ENCODE data around the gene ZNF330.

DNA sequence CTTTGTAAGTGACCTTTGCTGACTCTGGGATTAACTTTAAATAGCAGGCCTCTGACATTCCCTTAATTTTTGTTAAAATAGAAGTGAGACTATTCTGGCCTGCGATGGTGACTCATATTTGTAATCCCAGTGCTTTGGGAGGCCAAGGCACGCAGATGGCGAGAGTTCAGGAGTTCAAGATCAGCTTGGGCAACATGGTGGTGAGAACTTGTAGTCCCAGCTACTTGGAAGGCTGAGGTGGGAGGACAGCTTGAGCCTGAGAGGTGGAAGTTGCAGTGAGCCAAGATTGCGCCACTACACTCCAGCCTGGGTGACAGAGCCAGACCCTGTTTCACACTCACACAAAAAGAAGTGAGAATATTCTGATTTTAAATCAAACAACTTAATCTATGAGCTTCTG, 27.3 kb downstream of the ZNF330 start:
- TF ChIP-seq, protein P1, sequence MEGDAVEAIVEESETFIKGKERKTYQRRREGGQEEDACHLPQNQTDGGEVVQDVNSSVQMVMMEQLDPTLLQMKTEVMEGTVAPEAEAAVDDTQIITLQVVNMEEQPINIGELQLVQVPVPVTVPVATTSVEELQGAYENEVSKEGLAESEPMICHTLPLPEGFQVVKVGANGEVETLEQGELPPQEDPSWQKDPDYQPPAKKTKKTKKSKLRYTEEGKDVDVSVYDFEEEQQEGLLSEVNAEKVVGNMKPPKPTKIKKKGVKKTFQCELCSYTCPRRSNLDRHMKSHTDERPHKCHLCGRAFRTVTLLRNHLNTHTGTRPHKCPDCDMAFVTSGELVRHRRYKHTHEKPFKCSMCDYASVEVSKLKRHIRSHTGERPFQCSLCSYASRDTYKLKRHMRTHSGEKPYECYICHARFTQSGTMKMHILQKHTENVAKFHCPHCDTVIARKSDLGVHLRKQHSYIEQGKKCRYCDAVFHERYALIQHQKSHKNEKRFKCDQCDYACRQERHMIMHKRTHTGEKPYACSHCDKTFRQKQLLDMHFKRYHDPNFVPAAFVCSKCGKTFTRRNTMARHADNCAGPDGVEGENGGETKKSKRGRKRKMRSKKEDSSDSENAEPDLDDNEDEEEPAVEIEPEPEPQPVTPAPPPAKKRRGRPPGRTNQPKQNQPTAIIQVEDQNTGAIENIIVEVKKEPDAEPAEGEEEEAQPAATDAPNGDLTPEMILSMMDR (IDR thresholded peaks at IDR 0.05 in 2 of 3, conservative IDR thresholded peaks at IDR 0.05 in 1 of 3; ENCODE audit: control insufficient read depth in 2 of 3, extremely low read depth in 1 of 3, insufficient read depth in 1 of 3, low read depth in 3 of 3, low read length in 3 of 3): no peak
- no peak for TF ChIP-seq POLR2A (IDR thresholded peaks at IDR 0.05; ENCODE audit: low read depth, low read length)
- TF ChIP-seq JUND (IDR thresholded peaks at IDR 0.05; ENCODE audit: low read depth, low read length): no peak
- TF ChIP-seq SP1 (IDR thresholded peaks at IDR 0.05; ENCODE audit: low read depth, low read length): no peak
- no peak for TF ChIP-seq BRCA1 (IDR thresholded peaks at IDR 0.05; ENCODE audit: low read depth, low read length)
- TF ChIP-seq CREB1 (IDR thresholded peaks at IDR 0.05; ENCODE audit: low read depth): no peak
- TF ChIP-seq BHLHE40 (IDR thresholded peaks at IDR 0.05; ENCODE audit: borderline replicate concordance in 1 of 2, low read depth in 2 of 2, low read length in 1 of 2): no peak
- no peak for TF ChIP-seq TAF1 (IDR thresholded peaks at IDR 0.05; ENCODE audit: borderline replicate concordance, low read depth, low read length)

Measured in GM12878 (cell line).